HG03571 (cell line): Measurements from ENCODE around the gene CTSL.
"Not testable (repeated sequence)": the region's sequence is repeated elsewhere in the genome, so short reads cannot be mapped to it uniquely, and the experiment has no call there.

Experiments
- ATAC-seq: cut with Tn5 transposase; IDR thresholded peaks from one replicate; pipeline ENCODE4 v1.9.1; 2021; ENCODE audit not compliant: unreplicated experiment

The CTSL gene

DNA sequence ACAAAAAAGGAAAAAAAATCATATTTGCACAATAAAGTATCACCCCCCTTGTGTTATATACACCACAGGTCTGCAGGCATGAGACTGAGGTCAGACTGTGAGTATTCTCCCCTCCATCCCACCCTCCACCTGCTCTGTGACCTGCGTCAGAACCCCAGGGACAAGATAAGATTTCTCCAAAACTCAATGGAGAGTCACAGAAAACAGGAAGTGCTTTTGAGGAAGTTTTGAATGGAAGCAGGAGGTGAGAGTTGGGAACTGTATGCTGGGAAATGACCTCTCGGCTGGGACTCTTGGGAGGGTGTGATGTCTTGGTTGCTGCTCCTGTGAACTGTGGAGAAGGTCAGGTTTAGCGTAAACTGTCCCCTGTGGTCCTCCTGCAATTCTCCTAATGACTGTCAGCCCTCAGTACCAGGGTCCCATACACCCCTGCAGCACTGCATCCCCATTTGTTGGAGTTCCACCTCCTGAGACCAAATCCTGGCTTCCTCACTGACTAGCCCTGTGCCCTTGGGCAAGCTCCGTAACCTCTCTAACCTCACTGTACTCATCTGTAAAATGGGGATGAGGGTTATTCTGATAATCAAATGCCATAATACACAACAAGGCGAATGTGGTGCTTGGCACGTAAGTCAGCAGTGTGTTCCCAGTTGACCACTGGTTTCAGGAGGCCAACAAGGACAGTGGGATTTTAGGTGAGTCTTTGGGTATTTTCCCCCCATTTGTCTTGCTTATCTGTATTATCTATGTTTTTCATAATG, 6.9 kb upstream of the CTSL start:
- ATAC-seq = no peak

DNA sequence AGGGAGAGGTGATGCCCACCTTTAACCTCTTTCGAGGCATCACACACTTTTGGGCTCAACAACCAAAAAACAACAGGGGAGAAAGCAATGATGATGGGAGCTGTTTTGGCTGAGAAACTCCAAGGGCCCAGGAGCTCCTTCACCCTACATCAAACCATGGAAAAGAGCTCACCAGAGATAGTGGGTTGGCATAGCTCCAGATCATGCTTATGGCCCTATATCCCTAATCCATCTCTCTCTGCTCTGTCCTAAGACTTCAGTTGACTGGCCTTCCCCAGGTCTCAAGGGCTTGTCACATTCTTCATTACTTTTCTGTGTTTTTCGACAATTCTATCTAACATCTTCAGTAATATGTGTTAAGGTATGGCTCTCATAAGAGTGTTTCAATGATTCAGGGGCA, 5.7 kb upstream of the CTSL start:
- no peak for ATAC-seq

DNA sequence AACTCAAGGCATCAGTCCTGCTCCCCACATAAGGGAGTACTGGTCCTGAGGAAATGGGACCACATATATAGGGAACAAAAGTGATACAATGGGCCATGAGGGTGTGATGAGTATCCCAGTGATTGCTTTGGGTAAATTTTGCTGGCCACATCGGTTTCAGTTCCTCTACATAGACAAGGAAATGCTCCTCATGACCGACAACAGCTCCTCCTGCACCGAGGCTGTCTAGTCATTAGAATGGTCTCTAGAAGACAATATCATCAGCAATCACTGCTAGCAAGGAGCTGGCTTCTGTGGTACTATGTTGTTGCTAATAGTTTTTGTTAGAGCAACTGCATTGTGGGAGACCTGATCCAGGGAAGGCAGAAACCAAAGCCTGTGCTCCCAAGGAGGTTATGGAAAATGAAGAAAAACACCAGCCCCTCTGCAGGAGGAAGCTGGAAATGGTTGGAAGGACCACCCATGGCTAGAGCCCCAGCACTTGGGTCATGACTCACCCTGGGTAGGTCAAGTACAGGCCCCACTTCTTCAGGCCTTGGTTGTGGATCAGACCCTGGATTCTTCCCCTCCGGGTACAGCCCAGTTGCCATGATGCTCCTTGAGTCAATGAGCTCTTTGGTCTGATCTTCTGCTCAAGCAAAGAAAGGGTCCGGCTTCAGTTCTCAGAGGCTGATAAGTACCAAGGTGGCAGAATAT, 3.4 kb upstream of the CTSL start:
- ATAC-seq = no peak

DNA sequence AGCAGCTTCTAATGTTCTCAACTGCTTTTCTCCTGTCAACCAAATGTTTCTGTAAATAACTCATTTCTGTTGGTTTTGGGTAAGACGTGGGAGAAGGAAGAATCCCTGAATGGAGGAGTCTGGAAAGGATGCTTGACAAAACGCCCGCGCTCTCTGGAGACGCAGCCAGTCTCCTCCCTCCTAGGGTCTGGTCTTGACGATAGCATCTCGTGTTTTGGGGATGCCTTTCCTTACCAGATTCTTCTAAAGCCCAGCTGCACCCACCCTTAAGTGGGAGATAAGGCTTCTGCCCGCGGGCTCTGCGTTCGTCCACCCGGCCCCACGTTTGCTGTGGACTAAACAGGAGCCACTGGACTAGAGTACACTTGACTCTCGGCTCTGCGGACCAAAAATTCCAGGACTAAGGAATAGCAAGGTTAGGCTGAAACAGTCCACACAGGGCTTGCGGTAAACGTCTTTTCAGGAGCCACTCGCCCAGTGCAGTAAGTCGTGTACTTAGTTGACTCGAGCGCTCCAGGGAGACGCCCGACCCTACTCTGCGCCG, 491 bp upstream of the CTSL start:
- no peak for ATAC-seq

DNA sequence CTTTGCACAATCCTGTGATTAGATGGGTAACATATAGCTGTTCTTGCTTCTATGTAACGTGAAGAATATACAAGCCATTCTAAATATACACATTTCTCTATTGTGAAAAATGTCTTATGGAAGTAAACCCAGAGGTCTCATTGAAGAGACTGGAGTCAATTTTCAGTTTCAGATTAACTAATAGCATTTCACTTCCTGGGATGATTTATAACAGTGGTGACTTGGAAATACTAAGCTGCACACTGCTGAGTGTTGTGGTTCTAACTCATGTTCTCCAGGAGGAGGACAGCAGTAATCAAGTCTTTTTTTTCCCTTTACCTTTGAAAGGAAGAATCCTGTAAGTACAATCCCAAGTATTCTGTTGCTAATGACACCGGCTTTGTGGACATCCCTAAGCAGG, 3.3 kb downstream of the CTSL start:
- ATAC-seq = no peak

DNA sequence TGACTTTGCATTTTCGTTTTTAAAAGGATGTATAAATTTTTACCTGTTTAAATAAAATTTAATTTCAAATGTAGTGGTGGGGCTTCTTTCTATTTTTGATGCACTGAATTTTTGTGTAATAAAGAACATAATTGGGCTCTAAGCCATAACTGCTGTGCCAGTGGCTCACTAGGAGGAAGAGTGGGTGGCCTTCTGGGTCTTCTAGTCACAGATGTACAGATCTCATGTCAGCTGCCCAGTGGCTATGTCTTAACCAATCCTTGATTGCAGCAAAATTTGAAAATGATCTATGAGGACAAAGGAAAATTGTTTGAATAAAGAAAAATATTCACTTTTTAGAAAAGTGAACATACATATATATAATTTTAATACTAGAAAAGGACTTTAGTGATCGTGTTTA, 5.4 kb downstream of the CTSL start:
- ATAC-seq = no peak

DNA sequence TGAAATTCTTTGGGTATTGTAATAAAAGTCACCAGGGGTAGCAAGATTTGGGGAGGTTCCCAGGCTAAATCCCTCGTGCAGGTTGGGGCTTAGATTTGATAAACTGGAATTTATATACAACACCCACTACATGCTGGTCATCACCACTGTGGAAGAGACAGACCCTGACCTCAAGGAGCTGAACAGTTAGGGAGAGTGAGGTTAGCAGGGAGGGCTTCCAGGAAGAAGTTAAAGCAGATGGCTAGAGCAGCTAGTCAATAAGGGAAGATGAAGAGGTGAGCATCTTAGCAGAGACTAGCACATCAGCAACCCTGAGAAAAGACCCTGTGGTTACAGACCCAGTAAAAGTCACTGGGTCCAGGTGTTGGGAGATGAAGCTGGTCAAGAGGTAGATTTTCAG, 6.4 kb downstream of the CTSL start:
- ATAC-seq = no peak

DNA sequence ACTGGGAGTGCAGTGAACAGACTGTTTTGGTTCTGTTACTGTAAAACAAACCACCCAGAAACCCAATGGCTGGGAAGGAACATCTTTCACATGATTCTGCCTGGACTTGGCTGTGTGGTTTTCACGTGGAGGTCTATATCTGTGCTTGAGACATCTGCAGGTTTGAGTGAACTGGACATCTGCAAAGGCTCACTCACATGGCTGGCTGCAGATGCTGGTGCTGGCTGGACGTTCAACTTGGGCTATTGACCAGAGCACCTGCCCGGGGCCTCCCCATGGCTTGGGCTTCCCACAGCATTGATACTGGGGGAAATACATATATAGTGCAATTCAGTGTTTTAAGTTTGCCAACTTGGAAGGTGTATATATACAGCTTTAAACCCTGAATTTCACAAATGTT, 6.8 kb downstream of the CTSL start:
- ATAC-seq = no peak

DNA sequence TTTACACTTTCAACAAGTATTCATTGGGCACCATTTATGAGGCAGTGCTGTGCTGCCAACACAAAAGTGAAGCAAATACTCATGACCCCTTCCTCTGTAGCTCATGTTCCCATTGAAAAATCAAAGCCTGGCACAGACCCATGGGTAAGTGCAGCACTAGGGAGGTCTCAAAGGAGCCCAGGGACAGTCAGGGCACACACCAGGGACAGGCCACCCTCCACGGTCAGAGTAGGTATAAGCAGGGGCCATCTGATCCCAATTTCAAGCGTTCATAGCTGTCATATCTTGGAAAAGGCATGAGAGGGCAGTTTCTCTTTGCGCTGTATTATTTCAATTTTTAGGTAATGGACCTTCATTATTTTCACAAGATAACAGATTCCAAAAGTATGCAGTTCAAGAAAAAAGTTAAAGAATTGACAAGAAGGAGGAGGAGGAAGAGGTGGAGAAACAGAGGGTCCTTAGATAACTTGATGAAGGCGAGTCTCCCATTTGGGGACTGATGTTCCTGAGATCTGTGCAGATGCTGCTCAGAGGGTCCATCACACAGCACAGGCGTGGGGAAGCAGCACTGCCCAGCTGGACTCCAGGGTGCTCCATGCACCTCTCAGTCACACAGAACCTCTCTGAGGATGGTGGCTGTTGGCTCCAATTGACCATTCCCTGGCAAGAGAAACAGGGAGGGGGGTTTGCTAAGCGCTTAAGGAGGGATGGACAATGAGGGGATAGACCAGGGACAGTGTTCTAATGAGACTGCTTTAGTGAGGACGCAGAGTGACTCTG, 7.5 kb downstream of the CTSL start:
- no peak for ATAC-seq

DNA sequence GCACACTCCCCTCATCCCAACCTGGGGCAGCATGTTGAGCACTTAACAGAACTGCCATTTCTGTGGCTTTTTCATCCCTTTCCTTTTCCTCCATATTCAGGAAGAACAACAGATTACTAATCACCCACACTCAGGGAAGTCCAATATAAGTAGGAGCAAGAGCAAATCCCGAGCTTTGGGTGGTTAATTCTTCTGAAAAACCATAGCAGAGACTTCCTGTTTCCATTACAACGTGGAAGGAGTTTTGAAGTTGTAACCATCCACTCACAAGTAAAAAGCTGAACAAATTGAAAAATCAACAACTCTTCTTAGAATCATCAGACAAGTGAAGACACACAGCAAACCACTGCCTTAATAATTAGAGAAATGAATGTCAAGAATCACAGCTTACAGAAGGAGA, 8.2 kb downstream of the CTSL start:
- ATAC-seq = no peak

DNA sequence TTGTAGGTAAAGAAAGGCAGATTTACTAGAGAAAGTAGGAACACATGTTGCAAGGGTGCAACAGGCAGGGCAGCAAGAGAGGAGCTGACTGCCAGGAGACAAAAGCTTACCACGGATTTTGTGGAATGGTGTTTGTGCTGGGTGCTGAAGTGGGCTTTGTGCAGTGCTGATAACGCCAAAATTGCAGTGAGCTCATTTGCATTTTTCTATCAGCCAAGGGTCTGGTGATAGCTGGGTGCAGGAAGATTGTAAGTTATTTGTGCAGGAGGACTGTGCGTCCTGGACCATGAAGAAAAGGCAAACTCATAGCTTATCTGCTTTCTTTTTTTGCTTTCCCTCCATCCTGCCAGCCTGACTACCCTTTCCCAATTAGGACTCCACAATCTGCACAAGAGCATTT, 13.6 kb downstream of the CTSL start:
- no peak for ATAC-seq

DNA sequence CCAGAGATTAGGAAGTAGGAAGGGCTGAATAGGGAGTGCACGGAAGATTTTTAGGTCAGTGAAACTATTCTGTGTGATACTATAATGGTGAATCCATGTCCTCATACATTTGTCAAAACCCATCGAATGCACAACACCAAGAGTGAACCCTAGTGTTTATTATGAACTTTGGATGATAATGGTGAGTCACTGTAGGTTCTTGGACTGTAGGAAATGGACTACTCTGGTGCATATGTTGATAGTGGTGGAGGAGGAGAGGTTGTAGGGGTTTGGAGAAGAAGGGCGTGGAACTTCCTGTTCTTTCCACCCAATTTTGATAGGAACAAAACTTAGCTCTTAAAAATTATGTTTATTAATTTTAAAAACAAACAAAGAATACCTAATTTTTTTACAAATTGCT, 14.3 kb downstream of the CTSL start:
- no peak for ATAC-seq

DNA sequence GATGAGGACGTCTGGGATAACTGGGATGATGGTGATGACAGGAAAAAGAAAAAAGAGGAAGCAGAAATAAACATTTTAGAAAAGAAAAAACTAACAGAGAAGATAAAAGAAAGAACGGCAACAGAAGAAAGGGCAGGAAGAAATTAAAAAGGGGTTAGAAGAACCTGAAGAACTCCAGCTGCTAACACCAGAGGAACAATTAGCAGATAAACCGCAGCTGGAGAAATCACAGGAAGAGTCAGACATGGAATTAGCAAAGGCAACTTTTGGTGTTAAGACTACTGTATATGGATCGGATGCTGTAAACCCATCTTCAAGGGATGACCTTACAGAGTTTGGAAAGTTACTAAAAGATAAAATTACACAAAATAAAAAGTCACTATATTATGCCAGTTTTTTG, 15.4 kb downstream of the CTSL start:
- ATAC-seq = no peak

DNA sequence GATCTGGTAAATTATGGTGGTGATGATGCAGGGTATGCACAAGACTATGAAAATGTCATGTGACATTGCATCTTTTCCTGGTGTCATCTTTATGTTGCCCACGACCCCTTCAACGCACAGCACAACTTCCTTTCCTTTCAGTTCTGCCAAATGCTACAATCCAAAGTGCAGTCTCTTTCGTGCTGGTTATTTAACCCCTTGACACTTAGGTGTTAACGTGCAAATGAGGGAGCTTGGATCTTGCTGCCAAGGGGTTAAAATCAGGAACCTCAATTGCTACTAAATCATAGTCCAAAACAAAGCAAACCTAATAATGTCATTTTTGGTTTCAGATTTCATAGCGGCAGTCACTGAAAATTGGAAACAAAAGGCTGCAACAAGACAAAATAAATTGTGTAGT, 16.0 kb downstream of the CTSL start:
- ATAC-seq = no peak

DNA sequence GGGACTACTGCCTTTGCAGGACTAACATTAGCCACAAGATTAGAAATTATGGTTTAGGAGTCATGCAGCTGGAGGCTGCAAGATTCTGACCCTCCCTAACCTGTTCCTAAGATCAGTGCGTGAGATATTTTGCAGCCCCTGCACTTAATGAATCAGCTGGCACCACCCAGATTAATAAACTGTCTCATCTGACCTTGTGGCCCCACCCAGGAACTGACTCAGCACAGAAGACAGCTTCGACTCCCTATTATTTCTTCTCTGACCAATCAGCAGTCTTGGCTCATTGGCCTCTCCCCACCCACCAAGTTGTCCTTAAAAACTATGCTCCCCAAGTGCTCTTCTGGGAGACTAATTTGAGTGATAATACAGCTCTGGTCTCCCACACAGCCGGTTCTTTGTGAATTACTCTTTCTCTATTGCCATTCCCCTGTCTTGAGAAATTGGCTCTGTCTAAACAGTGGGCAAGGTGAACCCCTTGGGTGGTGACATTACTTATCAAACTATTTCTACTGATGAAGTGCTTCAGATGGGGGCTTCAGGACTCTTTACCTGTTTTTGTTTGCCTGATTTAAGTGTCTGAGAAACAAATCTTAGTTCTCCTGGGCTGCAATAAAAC, 17.0 kb downstream of the CTSL start:
- ATAC-seq = no peak

DNA sequence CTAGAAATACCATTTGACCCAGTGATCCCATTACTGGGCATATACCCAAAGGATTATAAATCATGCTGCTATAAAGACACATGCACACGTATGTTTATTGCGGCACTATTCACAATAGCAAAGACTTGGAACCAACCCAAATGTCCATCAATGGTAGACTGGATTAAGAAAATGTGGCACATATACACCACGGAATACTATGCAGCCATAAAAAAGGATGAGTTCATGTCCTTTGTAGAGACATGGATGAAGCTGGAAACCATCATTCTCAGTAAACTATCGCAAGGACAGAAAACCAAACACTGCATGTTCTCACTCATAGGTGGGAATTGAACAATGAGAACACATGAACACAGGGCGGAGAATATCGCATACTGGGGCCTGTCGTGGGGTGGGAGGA, 18.3 kb downstream of the CTSL start:
- not testable (repeated sequence) for ATAC-seq

DNA sequence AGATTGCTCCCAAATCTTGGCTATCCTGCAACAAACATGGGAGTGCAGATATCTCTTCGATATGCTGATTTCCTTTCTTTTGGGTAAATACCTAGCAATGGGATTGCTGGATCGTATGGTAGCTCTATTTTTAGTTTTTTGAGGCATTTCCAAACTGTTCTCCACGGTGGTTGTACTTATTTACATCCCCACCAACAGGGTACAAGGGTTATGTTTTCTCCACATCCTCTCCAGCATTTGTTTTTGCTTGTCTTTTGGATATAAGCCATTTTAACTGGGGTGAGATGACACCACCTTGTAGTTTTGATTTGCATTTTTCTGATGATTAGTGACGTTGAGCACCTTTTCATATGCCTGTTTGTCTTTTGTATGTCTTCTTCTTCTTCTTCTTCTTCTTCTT, 20.3 kb downstream of the CTSL start:
- ATAC-seq = no peak

DNA sequence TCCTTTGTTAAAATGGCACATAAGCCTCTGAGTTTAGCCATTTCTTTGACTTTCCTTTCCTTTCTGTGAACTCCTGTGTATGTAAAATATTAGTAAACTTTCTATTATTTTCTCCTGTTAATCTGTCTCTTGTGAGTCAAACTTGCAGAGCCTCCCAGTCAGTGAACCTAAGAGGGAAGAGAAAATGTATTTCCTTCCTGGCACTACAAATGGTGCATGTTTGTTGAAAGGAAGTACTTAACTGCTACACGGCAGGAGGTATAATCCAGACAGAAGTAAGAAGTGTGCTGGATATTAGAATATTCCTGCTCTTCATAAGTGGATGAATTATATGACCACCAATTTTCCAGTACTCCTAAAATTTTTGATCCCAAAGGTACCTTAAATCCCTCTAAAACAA, 23.0 kb downstream of the CTSL start:
- ATAC-seq = no peak

DNA sequence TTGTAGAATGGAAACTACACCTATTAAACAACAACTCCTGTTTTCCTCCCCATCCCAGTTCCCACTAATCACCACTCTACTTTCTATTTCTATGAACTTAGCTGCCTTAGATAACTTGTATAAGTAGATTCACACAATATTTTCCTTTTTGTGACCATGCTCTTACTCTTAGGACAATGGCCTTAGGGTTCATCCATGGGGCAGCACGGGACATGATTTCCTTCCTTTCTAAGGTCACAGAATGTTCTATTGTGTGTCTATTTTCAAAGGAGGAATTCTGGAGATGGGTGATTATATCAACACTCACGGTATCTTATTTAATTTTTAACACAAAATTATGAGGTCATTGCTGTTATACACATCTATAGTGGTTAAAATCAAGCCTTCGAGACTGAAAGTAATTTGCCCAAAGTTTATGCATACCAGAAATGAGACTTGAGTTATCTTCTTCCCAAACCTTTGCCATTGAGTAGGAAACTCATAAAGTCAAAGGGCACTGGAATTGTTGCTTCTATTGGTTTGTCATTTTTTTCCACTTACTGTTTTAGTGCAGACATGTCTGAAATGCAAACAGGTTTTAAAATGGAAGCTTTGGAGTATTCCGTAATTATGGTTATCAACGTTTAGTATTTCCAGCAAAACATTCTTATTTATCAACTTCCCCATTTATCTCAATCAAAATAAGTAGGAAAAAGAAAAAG, 23.6 kb downstream of the CTSL start:
- ATAC-seq = no peak

DNA sequence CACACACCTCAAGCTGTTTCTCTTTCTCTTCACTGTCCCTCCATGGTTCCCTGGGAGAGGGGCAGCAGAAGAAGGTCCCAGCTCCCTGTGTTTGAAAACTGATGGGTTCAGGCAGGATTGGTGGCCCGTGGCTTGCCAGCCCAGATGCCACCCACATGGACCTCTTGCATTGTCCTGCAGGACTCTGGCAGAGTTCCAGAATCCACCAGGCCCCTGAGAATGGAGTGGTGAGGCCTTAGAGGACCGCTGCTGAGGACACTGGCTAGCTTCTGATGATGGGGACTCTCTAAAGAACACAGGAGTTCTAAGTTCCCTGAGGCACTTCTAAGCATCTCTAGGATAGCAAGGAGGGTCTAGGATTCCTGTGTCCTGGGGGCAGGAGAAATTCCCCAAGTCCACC, 24.8 kb downstream of the CTSL start:
- ATAC-seq = no peak

DNA sequence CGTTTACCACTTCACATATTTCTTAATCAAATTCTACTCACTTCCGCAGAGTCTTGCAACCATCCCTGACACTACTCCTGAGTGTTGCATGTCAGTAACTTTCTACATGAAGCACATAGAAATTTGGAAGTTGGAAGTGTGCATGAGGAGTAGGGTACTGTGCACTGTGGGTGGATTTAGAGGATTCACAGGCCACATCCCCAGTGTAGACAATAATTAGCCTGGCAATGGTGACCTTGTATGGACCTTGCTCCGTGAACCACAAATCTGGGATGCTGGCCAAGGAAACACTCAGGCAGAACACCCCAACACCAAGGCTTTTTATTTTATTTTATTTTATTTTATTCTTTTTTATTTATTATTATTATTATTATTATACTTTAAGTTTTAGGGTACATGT, 25.5 kb downstream of the CTSL start:
- ATAC-seq = no peak
